Stimulated activated CD8-positive, alpha-beta memory T cell treated with anti-CD3 and anti-CD28 coated beads, Interleukin-12 subunit alpha, Interleukin-12 subunit beta, amount 100 ng/mL, for 24 hours (primary cell): ENCODE measurements around the gene MPST.
"Not testable (repeated sequence)": the region's sequence is repeated elsewhere in the genome, so short reads cannot be mapped to it uniquely, and the experiment has no call there.

Source experiments
- DNase-seq: peaks from one replicate; pipeline ENCODE4 v3.0.0-alpha.2; 2020; ENCODE audit errors: extremely low read depth

MPST gene

DNA sequence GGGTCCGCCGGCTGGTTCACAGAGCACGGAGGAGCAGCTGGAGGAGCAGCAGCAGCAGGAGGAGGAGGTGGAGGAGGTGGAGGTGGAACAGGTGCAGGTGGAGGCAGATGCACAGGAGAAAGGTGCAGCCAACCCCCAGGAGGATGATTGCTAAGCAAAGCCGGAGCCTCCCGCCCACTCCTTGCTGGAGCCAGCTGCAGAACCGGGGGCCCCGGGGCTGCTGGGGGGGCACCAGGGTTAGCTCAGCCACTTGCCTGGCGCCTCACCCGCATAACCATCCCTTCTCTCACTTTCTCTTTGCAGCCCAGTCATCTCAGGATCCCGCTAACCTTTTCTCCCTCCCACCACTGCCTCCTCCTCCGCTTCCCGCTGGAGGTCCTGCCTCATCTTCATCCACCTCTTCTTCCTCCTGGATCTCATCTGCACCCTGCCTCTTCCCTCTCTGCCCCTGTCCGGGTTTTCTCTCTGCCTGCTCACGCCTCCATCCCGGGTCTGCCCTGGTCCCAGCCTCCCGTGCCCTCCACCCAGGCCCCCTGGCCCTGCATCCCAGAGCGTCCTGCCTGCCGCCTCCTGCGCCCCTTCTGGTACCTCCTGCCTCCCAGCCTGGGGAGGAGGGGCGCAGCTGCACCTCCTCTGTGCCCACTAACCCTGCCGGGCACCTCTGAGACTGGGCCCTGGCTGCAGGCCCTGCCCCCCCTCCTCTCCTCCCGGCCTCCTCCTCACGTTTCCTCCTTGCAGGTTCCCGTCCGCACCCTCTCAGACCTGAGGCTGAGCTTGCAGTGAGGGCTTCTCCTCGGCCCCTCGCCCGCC, 41.5 kb downstream of the MPST start:
- no peak for DNase-seq

DNA sequence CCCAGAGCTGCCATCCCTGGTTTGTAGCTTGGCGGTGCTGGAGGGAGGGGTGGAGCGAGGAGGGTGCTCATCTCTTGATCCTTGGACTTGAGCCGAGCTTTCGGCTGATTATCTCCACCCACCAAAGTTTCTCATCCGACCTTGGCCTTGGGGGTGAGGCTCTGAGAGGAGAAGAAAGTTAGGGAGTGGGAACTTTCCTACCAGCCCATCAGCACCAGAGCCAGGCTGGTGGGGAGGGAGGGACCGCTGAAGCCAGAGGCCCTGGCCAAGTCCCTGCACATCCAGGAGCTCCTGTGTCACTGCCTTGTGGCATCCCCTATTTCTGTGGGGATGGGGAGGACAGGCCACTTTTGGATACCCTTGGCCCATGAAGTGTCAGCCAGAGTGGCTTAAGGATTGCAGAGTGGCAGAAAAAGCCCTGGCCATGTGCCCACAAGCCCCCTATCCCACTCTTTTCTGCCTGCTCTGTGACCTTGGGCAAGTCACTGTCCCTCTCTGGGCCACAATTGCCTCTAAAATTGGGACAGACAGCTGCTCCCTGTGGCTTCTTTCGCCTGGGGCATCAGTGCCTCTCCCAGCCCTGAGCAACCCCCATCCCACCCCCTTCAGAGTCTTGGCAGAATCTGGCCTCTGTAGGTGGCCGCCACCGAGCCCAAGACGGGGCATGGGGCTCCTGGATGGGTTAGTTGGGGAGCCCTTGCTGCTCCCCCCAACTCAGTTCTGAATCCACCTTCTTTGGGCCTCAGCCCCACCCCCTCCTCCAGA, 42.3 kb downstream of the MPST start:
- no peak for DNase-seq

DNA sequence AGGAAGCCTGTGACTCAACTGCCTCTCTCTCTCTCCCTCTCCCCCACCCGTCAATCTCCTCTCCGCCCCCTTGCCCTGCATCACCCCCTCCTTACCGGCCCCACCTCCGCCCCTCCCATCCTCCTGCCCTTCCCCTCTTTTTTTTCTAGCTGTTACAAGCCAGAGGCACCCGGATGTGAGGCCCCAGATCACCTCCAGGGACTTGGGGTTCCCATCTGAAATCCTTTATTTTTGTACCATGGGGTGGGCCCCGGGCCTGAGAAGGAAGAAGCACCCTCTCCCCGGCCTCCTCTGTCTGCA, 42.8 kb downstream of the MPST start:
- no peak for DNase-seq

DNA sequence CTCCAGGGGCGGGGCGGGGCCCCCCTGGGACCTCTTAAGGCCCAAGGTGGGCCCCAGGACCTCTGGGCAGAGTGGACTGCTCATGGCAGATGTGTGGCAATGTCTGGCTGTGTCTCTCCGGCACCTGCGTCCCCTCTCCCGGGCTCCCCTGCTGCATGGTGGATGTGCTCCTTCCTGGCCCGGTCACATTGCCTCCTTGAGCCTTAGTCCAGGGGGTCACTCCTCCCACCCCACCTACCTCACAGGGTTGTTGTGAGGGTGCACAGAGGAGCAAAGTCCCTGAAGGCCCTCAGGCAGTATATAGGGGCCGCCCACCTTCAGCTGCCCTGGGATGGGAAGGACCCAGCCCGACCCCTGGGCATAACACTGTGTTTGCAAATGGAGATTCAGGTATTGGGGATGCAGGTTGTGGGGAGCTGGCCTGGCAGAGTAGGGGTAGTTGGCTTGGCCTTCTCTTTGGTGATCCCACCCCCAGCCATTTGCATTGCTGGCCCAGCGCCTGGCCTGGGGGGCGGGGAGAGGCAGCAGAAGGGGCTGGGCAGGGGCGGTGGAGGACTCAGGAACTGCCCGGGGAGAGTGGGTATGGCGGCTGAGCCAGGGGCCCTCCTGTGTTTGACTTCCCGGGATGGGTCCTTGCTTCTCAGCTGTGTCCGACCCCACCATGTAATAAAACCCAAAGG, 43.3 kb downstream of the MPST start:
- DNase-seq: no peak

DNA sequence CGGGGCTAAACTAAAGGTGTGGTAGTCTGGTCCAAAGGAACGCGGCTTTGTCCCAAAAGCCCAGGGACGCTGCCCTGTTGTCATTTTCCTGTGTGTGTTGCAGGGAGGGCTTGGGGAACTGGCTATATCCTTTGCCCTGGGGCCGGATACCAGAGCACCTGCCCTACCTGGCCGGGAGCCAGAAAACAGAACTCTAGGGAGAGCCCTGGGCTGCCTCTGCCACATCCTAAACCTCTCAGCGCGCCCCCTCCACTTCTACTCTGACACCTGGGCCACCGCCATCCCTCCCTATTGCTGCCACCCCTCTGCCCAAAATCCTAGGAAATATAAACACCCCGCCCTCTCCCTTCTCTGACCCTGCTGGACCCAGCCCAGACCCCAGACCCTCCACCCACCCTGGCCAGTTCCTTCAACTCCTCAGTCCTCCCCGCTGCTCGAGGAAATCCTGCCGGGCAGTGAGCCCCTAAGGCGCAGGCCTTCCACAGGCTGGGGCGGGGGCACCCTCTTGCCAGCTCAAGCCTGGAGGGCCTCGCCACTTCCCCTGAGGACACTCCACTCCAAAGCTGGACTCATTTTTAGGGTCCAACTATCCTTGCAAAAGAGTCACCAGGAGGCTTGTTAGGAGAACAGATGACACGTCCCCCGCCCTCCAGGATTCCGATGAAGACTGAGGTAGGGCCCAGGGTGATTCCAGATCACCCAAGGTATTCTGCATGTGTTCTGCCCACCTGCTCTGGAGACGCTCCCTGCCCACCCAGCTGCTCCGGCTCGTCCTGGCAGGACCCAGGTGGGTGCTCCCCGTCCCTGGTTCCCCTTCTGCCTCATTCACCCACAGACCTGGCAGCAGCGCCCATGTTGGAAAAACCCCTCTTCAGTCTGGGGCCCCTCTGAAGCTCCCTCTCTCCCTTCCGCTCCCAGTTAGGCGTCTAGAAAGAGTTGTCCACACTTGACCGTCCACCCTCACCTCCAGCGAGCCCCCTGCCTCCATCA, 44.2 kb downstream of the MPST start:
- no peak for DNase-seq

DNA sequence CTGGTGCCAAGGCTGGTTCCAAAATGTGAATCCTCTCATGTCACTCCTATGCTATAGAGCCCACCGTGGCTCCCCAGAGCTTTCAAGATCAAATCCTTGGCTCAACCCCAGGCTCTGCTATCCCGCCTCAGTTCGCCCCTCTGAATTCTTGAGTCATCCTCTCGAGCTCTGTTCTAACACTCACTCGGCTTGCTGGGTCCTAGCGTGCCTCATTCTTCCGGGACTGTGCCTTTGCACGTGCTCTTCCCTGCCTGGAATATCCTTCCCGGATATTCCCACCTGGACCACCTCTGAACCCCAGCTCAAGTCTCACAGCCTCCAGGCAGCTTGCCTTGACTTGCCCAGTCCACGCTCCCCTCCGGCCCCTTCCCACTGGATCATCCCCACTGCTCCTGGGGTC, 45.0 kb downstream of the MPST start:
- DNase-seq: no peak

DNA sequence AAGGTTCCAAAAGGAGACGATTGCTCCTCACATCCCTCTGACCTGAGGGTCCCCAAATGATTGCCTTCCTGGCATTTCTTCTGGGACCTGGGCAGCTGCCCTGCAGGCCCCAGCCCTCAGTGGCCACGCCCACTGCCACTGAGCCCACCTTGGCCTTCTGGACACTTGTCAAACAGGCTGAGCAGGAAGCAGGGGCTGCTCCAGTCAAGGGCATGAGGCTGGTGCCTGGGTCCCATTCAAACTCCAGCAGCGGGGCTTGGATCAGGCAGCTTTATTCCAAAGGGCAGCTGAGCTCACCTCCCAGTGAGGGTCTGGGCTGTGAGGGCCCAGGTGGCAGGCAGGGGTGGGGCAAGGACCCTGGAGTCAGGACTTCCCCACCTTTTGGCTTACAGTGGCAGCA, 45.6 kb downstream of the MPST start:
- DNase-seq: no peak

DNA sequence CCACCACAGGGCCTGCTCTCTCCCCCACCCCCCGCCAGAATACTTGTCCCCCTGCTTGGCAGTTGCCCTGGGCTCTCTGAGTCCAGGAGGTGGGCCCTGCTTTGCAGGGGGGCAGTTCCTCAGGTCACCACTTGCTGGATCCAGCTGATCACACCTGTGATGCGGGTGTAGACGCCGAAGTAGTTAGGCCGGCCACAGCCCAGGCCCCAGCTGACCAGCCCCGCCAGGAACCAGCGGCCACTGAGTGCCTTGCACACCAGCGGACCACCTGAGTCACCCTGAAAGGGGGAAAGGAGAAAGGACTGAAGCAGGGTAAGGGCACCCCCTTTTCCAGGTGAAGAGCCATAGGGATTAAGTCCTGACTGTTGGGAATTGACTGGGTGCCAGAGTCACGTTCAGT, 46.4 kb downstream of the MPST start:
- no peak for DNase-seq

DNA sequence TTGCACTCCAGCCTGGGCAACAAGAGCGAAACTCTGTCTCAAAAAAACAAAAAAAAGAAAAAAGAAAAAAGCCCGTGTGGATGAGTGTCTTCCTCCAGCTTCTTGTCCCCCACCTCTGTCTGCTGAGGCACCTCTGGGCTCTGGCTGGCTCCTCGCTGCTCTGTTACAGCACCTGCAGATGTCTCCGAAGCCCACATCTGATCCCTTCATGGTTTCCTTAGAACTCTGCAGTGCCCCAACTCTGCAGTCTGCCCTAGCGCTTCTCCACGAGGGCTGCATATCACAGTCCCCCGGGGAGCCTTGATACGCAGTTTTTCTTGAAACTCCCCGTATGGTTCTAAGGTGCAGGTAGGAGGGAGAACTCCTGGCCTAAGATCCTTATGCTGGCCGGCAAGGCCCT, 47.9 kb downstream of the MPST start:
- DNase-seq: no peak

DNA sequence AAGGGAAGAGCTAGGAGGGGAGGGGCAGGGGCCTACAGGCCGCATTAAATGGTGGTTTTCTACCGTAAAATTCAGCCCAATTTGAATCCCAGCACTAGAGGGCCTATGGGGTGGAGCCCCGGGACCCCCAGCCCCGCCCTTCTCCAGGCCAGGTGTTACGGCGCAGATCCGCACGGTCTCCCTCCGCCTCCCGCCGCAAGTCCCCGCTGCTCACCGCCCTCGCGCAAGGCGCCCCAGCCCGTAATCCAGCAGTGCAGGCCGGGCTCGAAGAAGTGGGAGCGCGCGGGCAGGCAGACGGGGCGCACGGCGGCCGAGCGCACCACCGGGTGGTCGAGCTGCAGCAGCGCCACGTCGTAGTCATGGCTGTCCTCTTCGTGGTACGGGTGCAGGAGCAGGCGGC, 49.3 kb downstream of the MPST start:
- DNase-seq: no peak

DNA sequence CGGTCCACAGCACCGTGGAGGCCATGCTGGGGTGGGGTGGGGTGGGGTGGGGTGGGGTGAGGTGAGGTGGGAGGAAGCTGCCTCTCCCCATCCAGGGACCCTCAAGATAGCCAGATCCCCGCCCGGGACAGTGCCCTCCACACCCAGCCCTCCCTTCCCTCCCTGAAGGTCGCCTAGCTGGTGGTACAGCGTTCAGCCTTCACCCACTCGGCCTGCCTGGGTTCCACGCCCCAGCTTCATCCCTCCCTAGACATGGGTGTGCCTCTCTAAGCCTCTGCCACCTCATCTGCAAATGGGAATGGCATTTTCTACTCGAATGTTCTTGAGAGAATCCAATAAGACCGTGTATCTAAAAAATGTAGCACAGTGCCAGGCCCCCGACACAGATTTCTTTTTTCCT, 49.8 kb downstream of the MPST start:
- DNase-seq: no peak

DNA sequence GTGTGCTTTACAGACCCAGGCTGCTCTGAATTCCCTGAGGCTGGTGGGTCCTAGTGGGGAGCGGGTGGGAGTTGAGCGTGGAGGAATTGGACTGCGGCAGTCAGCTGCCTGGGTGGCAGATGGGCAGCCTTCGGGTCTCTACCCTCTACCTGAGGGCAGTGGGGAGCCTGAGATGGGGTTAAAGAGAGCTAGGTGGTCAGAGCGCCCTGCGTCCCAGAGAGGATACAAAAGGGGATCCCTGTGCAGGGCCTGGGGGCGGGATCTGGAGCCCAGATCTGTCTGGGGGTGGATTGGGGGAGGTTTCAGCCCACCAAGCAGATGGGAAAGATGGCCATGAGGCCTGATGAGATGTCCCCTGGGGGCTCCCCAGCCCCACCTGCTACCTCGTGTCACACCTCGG, 50.2 kb downstream of the MPST start:
- DNase-seq: no peak

DNA sequence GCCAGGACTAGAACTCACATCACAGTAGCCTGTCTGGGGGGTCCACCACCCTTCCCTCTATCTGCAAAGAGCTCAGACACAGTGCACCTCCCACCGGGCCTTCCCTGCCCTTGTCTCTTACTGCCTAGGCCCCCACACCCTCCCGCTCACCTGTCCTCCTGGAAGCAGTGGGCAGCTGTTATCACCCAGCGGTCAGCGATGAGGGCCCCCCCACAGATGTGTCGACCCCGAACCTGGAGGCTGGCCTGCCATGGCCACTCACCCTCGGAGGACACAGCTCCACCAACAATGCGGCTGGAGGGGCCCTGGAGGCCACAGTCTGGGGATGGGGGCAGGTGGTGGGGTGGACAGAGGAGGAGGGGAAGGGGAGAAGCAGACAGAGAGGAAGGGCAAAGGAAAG, 50.8 kb downstream of the MPST start:
- no peak for DNase-seq

DNA sequence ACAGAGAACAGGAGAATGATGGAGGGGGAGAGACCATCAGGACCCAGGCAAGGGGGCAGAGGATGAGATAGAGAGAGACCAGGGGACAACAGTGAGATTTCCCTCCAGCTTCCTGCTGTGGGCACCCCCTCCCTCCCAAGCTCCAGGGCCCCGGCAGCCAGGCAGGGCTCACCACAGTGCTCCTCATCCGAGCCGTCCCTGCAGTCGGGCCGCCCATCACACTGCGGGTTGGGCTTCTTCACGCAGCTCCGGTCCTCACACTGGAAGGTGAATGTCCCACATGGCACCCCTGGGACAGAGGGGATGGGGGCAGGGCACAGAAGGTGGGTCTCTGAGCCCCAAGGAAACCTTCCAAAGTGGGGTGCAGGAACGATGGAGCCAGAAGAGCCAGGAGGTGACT, 51.2 kb downstream of the MPST start:
- no peak for DNase-seq

DNA sequence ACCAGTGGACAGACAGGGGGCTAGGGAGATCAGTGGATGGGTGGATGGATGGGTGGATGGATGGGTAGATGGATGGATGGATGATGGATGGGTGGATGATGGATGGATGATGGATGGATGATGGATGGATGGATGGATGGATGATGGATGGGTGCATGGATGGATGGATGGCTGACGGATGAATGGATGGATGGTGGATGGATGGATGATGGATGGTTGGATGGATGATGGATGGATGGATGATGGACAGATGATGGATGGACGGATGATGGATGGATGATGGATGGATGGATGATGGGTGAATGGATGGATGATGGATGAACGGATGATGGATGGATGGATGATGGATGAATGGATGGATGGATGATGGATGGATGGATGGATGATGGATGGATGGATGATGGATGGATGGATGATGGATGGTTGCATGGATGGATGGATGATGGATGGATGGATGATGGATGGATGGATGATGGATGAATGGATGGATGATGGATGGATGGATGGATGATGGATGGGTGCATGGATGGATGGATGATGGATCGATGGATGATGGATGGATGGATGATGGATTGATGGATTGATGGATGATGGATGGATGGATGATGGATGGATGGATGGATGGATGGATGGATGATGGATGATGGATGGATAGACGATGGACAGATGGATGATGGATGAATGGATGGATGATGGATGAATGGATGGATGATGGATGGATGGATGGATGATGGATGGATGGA, 52.5 kb downstream of the MPST start:
- DNase-seq: not testable (repeated sequence)

DNA sequence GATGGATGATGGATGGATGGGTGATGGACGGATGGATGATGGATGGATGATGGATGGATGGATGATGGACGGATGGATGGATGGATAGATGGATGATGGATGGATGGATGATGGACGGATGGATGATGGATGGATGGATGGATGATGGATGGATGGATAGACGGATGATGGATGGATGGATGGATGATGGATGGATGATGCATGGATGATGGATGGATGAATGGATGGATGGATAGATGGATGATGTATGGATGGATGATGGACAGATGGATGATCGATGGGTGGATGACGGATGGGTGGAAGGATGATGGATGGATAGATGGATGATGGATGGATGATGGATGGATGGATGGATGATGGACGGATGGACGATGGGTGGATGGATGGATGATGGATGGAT, 53.1 kb downstream of the MPST start:
- DNase-seq: no peak

DNA sequence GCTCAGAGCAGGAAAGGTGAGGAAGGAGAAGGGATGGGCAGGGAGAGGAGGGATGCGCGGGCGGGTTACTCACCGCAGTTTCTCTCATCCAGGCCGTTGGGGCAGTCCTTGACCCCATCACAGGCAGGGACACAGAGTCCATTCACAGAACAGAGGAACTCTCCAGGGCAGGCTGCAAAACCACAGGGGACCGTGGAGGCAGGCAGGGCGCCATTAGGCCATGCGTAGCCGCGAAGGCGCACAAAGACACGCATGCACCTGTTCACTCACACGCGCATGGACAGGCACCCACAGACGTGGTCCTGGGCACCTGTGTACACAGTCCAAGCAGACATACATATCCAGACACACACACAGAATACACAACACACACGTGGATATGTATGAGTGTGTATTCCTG, 55.0 kb downstream of the MPST start:
- no peak for DNase-seq

DNA sequence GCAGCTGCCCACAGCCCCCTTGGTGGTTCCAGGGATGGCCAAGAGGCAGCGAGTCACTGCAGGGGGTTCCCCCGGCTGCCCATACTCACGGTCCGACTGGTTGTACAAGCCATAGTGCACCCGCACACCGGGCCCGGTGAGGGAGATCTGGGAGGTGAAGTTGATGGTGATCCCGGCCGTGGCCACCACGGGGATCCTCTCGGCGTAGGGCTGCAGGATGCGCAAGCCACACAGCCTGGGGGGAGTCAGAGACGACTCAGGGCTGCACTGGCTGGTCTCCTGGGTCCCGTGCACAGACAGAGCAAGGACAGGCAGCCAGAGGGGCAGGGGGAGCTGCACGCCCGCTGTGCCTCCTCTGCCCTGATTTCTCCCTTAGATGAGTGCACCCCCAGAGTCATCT, 55.5 kb downstream of the MPST start:
- no peak for DNase-seq

DNA sequence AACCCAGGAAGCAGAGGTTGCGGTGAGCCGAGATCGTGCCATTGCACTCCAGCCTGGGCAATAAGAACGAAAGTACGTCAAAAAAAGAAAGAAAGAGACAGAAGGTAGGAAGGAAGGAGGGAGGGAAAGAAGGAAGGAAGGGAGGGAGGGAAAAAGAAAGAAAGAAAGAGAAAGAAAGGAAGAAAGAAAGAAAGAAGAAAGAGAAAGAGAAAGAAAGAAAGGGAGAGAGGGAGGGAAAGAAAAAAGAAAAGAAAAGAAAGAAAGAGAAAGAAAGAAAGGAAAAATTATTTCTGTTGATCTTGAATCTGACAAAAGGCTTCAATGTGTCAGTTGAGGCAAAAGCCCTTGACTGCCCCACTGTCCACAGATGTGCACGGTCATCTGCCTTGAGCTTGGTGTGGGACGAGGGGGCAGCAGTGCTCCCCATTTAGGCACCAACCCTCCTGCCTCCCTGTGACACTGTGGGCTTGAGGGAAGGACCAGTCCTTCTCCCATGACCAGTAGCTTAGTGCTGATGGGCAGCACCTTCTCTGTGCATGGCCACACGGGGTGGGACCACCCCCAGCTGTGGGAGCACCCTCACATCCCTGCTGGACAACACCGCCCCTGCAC, 56.4 kb downstream of the MPST start:
- no peak for DNase-seq

DNA sequence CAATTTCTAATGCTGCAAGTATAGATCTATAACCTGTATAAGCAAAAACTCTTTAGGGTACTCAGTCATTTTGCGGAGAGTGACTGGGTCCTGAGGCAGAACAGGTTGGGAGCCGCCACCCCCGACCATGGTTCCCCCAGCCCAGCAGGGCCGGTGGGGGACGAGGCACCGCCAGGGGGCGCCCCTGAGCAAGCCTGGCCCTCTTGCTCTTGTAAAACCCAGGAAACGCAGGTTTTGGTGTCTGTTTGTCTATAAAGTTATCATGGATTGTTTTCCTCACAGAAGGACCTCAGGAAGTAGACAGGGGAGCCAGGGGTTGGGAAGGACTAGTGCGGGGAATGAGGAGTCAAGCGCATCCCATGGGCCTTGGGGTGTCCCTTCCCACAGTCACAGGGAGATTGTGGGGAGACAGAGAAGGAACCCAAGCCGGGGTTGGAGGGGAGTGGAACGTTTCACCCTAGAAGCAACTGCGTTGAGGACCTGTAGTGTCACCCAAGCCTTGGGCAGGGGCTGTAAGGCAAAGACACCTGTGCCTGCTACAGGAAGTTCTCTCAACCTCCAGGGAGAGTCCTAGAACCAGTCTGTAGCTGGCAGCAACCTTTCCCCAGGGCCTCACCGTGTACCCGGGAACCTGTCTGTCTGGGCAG, 58.4 kb downstream of the MPST start:
- DNase-seq: peak; percentile 52
